AG09319 (cell line): ENCODE measurements around the gene LIN28B.
"Not testable (repeated sequence)": the region's sequence is repeated elsewhere in the genome, so short reads cannot be mapped to it uniquely, and the experiment has no call there.

Source experiments
- DNase-seq: peaks from one replicate; pipeline ENCODE4 v3.0.0-alpha.2; 2010; ENCODE audit warnings: low read depth; ENCODE audit errors: extremely low read depth
- CTCF ChIP-seq: IDR thresholded peaks from 2 replicates; pipeline ENCODE4 v1.5.1; 2011; ENCODE audit warnings: low read depth, mild to moderate bottlenecking, inconsistent platforms, low read length, moderate library complexity

The LIN28B gene

GRCh38 chr6:105068407-105068806 is 111.5 kb downstream of the LIN28B start:
- no peak for TF ChIP-seq CTCF
- DNase-seq, result no peak

DNA sequence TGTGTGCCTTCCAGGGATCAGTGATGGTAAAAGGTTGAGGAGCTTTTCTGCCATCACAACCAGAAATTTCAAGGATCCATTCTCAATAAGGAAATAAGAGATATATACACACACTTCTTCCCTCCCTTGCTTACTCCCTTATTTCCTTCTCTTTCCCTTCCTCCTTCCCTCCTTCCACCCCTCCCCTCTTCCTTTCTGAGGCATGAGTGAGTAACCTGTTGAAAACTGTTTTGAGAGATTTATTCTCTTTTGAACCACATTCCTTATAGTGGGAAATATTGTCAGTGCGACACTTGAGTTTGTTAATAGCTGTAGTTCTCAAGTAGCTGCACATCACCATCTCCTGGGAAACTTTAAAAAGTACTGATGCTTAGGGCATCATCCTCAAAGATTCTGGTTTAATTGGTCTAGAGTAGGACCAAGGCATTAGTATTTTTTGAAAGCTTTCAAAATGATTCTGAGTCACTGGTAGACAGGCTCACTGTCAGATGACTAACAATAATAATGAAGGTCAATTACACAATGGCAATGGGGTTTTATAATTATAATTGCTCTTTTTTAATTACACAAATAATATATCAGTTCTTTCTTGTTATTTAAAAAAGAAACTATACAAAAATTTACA is 113.0 kb downstream of the LIN28B start:
- no peak for DNase-seq
- TF ChIP-seq CTCF, result no peak

DNA sequence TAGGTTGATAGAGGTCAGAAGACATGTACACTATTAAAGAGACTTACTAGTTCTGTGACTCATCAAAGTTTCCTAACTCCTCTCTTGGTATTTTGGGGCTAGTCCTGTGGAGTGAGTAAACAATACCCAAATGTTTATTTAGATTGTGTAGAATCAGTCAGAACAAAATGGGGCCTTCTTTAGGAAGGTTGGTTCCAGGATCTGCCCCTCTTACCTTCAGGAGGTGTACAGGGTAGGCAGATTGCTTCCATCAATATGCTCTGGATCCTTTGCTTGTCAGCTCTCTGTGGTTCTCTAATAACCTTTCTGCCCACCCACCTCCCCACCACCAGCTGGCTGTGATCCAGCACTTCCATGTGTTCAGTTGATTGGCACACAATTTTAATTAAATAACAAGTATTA is 115.9 kb downstream of the LIN28B start:
- DNase-seq, result no peak
- TF ChIP-seq CTCF, result no peak

GRCh38 chr6:105075210-105075609 is 118.3 kb downstream of the LIN28B start:
- DNase-seq, result no peak
- no peak for TF ChIP-seq CTCF

- not testable (repeated sequence) for DNase-seq
These were observed 119.5 kb downstream of the LIN28B start for GRCh38 chr6:105076418-105076817.

DNA sequence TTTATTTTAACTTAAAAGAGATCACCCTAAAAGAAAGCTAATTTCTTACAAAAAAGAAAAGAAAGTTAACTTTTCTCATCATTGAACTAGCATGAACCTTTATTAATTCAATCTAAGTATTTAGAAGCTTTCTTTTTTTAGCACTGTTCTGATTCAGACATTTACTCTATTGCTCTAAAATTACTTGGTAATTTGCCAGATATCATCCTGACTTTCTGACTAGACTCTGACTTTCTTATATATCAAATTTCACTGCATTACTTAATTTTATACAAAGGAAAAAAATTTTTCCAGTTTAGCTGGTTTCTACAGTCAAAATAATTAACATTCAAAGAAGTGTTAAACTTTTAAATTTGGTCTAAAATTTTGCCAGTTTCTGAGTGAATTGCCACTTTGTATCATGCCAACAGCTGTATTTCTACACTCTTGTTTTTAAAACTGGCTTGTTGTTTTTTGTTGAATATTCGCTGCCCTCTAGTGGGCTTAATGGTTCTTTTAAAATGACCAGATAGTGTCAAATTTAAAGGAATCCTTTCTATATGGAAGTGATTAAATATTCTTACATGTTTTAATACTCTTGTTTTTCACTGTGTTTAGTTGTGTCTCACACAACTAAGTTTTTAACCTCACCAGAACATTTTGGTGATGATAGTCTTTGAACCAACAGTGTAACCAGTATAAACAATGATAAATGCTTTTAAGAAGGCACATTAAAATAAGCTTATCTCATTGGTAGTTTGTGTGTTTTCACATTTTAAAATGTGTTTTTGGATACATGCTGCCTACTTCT is 120.9 kb downstream of the LIN28B start:
- TF ChIP-seq CTCF, result peak; percentile 48

GRCh38 chr6:105078386-105078708 is 121.4 kb downstream of the LIN28B start:
- no peak for DNase-seq
- no peak for TF ChIP-seq CTCF

More for the DNA sequence above, 120.9 kb downstream of the LIN28B start:
- DNase-seq, result peak; percentile 5

GRCh38 chr6:105080279-105080678 is 123.4 kb downstream of the LIN28B start:
- no peak for DNase-seq
- no peak for TF ChIP-seq CTCF

DNA sequence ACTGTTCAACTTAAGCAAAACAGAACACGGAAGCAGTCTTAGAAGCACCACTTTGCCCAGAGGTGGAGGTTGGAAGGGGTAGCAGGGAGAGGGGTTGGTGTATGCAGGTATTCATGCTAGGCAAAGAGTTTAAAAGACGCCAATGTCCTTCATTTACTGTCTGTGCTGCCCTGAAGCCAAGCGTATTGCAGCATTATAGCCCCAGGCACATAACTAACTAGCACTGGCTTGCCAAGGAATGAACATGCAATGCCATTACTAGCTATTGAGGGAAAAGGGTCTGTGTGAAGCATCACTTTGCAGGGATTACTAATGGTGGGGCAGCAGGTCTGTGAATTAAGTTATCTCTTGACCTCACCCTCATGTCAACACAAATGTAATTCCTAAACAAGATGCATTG is 124.8 kb downstream of the LIN28B start:
- DNase-seq, result not testable (repeated sequence)
